DMS53 treated with DMSO at 0.1 percent for 48 hours (cell line): ENCODE results near the gene GRIN2A.

Experiments
- DNase-seq: peaks from one replicate; lab custom pipeline; 2025; ENCODE audit not compliant: unreplicated experiment; lab: John Stamatoyannopoulos, UW

GRIN2A gene

DNA sequence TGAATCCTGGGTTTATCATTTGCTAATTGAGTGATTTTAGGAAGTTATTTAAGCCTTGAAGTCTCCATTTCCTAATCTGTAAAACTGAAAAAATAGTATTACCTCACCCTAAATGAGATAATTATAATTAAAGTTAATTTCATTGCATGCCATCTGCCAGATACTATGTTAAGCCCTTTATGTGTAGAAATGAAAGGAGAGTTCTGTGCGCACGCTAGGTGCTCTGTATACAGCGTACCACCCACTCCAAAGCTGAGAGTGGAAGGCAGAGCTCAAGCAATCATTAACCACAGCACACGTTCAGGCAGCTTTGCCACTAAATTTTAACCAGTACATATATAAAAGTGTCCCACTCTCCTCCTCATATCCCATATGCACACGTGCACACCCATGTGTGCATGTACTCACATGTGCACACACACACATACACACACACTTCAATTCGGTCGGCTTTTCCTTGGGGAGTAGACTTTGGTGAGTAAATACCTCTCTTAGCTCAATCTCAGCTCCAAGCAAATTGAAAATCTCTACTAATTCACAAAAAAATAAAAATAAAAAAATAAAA lies 204.8 kb downstream of the GRIN2A start:
- no peak for DNase-seq

DNA sequence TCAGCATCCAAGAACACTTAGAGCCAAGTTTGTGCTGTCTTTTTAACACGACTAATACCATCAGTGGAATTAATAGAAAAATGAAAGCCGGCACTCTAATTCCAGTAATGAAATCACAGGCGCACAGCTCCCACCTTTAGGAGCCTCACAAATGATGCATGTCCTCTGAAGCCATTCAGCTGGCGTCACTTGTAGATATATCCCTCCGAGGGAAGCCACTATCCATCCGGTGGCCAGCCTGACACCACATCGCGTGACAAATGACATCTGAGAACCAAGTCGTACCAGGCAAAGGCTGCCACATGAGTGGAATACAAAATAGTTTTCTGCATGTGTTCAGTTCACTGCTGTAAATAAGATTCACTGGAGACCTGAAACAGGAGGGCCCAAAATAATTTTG lies 205.6 kb downstream of the GRIN2A start:
- no peak for DNase-seq

DNA sequence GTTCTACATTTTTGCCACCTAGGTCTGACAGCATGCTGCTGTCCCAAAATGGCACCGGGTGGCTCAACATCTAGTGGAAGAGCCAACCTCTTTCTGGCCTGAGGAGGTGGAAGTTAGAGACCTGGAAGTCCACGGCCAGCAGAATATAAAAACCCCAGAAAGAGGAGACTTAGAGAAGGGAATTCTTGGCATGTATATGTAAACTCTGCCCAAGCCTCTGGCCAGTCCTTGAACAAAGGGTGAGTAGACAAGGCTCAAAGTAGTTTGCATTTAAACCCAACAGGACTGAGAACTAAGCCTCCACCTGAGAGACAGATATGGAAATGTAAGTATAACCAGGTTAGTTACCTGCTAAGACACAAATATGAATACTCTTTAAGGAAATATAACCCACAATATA lies 210.3 kb downstream of the GRIN2A start:
- DNase-seq = no peak

DNA sequence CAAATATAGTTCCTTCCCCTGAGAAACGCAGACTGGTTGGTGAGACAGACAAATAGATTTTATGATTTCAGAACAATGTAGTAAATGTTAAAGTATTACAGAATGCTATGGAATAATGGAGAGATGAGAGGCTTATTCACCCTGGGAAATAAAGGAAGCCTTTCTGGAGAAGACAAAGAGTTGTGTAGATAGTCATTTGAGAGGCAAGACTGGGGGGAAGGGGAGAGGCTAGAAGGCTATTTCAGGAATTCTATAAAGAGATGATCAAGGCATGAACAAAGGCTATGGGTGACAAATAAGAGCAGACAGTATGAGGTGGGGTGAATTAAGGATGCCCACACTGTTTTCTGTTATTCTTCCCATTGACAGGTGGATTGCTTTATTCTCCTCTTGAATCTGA lies 211.4 kb downstream of the GRIN2A start:
- no peak for DNase-seq

DNA sequence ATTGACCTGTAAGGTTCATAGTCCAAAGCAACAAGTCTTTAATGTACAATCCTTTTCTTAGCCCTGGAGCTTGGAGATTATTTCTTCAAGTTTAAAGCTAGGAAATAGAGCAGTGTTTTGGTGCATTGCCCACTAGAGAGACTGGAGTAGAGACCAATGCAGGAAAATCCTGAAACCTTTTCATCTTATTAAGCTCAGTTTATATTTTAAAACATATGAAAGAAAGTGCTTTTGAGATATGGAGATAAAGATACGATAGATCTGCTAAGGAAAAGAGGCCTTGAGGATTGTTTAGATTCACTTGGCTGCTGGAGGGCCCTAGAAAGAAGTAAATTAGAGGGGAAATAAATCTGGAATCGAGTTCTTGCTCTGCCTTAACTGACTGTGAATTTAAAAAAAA lies 212.0 kb downstream of the GRIN2A start:
- DNase-seq = no peak

DNA sequence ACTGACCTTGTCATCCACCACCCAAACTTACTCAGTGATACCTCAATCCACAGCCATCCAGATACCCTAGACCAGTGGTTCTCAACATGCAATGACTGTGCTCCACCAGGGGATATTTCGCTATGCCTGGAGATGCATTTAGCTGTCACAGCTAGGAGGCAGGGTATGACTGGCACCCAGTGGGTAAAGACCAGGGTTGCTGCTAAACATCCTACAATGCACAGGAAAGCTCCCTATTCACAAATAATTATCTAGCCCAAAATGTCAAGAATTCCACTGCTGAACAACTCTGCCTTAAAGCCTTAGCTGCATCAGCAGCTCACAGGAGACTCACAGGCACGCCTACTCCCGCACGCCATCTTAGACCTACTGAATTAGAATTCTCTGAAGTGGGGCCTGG lies 212.6 kb downstream of the GRIN2A start:
- no peak for DNase-seq

DNA sequence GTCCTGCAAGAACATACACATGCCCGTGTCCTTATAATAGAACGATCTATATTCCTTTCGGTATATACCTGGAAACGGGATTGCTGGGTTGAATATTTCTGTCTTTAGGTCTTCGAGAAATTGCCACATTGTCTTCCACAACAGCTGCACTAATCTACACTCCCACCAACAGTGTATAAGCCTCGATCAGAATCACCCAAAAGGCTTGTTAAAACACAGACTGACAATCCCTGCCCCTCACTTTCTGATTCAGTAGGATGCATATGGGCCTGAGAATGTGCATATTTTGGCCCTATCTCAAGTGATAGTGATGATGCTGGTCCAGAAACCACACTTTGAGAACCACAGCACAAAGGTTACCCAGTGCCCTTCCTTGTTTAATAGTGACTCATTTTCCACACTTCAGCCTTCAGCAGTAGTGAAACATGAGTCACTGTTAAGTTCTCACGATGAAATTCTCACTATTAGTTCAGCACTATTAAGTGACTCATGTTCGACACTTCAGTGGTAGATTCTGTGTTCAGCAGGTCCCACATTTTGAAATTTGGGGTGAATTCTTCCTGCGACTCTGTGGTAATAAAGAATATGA lies 215.6 kb downstream of the GRIN2A start:
- DNase-seq = no peak

DNA sequence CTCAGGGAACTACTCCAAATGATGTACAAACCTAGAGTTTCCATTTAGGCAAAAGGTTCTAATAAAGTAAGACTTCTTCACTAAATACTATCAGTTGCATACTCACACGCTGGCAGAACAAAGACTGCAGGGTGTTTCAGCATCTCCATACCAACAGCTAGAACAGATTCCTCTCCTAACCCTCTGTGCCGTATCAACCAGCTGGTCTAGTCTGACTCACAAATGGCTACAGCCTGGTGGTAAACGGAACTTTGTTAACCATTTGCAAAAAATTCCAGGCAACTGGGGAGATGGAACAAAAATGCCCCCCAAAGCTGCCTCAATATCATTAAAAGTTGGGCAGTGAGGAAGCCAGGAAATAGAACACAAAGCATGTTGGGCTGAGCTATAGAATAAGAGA lies 217.1 kb downstream of the GRIN2A start:
- DNase-seq = no peak

DNA sequence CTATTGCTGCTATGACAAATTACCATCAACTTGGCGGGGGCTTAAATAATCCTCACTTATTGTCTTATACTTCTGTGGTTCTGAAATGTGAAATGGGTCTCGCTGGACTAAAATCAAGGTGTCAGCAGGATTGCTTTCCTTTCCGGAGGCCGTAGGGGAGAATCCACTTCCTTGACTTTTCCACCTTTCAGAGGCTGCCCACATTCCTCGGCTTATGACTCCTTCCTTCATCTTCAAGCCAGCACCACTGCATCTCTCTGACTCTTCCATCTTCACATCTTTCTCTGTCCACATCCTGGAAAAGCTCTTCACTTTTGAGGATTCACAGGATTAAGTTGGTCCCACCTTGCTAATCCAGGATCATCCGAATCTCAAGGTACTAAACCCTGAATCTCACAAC lies 217.8 kb downstream of the GRIN2A start:
- no peak for DNase-seq

DNA sequence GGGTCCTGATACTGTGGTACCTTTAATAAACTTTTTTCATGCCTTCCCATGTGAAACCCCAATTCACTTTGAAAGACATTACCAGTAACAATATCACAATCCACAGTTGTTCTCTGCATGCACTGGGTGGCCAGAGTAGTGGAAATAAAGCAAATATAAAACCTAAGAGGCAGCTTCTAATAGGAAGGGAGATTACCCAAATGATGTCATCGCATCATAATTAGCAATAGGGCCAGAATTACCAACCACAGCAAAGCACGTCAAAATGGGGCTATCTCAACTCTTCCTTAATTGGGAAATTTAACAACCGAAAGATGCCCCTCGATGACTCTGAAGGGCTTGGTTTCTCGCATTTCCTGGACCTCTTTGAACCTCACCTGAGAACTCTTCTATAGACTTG lies 224.8 kb downstream of the GRIN2A start:
- no peak for DNase-seq

DNA sequence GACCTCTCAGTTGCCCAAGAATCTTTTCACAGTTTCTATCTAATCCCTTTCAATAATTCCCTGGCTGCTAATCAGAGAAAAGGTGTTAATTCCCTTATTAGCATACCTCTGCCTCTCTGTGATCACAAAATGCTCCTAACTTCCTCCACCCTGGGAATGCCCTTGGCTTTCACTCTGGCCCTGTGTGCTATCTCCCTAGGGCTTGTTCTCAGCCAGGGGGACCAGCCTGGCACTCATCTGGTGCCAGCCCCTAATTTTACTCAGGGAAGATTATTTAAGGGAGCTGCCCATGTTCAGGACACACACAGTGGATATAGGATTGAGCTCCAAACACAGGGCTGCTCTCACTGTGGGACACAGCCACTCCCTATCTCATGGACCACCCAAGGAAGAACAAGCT lies 225.2 kb downstream of the GRIN2A start:
- no peak for DNase-seq

DNA sequence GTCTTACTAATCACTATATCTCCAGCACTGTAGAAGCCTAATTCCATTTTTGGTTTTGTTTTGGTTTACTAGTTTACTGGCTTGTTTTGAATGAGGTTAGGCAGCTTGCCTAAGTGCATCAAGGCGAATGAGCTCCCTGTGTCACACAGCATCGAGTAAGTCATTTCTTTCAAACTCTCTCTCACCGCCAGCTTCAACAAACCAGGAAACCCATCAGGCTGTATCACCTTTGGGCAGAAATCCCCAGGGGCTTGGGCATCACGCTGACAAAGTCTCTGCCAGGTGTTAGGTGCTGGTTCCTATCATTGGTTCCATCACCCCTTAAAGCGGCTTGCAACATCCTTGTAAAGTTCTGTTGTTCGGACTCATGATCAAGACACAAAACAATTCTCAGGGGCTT lies 226.6 kb downstream of the GRIN2A start:
- no peak for DNase-seq

DNA sequence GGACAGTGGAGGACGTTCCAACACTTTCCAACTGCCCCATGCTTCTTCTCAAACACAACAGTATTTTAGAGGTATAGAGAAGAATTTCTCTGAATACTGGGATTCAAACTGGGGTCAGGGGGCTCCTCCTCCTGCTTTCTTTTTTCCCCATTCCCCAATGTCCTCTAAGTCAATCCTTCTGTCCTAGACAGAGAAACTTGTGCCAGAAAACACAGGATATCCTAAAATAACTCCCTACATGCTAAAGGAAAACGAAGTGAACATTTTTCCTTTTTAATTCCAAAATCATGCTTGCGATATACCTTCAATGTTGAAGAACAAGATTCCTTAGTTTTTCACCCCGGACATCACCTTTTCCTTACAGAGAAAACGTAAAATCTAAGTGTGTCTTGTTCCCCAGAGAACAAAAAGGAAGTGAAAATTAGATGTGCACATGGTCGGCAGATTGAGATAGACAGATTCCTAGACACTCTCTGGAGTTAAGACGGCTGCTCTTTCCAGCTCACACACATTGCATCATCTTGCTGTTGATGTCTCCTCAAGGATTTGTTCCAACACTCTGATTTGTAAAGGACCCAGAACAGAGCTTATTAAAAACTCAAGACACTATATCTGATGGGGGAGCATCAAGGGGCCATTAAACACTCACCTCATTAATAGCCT lies 228.2 kb downstream of the GRIN2A start:
- DNase-seq = no peak

DNA sequence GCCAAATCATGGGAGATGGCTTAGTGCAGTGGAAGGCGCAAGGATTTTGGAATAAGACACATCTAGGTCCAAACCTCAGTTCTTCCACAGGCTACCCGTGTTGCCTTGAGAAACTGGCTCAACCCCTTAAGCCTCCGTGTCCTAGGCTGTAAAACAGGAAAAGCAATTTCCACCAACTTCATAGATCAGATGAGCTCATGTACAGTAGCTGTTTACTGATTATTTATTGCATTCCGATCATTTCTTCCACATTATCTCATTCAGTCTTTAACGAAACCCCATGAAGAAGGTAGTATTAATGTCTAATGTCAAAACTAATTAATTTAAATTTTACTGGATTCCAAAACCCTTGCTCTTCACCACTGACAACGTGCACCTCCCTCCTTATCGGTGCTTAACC lies 231.6 kb downstream of the GRIN2A start:
- no peak for DNase-seq

DNA sequence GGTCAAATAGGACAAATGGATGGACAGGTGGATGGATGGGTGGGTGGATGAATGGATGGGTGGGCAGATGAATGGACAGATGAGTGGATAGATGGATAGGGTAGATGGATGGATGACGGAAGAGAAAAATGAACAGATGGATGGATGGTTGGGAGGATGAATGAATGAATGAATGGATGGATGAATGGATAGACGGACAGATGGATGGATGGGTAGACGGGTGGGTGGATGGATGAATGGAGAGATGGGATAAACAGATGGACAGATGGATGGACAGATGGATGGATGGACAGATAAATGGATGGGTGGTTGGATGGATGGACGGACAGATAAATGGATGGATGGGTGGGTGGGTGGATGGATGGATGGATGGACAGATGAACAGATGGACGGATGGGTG lies 232.8 kb downstream of the GRIN2A start:
- DNase-seq = no peak

DNA sequence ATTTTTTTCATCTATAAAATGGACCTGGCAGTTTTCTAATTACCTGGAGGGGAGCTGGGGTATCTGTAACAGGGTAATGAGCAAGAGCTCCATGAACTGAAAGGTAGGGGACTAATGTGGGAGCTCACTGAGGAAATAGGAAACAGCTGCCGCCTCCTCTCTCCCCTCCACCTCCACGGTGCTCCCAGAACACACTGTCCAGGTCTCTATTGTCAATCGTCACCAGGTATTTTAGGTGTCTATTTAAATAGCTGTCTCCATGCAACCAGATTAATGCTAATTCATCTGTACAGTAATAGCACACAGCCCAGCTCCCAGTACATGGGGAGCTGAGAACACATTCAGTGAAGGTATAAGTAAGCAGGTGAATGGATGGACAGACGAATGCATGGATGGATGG lies 233.3 kb downstream of the GRIN2A start:
- DNase-seq = no peak

DNA sequence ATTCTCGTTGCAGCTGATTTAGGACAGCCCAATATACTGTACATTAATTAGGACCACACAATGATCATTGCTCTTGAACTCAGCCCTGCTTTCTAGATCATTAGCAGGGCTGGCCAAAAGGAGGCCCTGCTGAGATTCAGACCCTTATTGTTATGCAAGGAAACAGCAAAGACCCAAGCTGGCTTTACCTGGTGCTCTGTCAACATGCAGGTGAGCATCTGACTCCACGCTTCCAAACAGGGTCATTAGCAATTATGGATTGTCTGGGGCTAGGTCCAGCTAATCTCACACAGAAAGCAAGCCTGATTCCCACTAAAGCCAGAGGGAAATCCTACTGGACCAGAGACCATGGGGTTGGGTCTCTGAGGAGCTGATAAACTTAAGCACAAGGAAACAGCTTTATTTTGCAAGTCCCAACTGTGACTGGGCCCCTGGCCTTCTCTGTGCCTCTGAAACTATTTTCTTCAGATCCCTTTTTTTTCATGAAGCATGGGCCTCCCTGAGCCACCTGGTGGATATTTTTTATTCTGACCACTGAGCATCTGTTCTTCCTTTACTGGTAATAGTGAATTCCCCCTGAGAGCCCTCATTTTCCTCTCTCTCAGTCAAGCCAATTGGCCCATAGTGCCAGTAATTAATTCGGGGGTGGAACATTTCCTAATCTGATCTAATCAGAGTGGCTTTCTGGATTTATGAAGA lies 236.1 kb downstream of the GRIN2A start:
- no peak for DNase-seq

DNA sequence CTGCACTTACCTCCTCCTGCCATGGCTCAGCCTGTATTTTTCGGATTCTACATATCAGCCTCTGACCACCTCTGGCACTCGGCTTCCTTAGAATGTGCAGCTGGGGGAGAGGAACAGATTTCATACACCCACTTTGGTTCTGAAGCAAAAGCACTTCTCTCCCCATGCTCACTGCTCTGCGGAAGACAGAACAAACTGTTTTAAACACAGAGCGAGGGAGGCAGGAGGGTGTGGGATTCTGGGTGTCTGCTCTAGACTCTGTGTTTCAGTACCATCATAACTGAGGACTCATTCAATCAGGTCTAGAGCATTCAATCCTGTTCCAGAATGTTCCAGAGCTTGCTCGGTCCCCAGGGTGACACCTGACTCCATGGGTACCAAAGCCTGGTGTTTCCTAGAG lies 239.1 kb downstream of the GRIN2A start:
- DNase-seq = no peak

DNA sequence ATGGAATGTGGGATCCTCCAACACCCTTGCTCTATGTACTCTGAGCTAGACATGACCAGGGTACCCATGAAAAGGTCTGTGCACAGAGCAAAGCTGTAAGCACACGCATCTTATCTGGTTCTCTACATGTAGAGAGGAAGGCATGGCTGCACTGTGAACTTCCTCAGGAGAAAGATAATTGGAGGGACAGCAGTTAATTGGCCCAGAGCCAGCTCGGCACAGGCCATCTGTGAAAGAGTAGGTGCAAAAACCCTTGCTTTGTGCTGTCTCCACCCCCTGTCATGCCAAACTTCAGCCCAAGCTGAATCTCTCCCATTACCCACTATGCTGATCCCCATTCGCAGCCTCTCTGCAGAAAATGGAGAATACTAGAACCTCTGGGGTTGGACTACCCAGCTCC lies 241.0 kb downstream of the GRIN2A start:
- no peak for DNase-seq

DNA sequence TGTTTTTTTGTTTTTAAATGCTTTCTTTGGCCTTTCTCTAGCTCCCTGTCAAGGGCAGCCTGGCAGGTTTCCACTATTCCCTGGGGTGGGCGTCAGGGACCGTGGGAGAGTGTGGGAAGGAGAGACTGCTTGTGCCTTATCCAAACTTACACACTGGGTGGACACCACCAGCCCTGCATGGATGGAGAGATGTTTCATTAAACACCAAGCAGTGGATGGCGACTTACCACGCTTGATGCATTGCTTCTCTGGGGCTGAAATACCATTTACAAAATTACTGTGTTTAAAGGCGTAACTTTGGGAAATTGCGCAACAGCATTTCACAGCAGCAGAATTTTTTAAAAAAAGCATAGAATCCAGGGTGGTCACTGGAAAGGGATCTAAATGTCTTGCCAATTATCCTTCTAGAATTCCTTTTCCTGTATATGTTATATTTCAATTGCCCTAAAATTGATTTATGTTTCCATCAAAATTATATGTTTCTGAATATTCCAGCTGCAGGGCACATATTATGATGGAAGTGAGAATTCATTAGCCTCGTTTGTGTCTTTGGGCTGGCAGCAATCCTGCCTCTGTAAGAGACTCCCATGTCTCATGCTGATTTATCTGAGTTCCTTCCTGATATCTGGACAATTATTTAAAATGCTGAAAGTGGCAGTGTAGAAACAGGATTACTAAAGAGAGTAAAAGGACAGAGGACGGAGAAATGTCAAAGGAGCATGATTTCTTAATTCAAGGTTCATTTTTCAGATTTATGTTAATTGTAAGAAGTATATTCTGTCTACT lies 247.3 kb downstream of the GRIN2A start:
- DNase-seq = no peak

DNA sequence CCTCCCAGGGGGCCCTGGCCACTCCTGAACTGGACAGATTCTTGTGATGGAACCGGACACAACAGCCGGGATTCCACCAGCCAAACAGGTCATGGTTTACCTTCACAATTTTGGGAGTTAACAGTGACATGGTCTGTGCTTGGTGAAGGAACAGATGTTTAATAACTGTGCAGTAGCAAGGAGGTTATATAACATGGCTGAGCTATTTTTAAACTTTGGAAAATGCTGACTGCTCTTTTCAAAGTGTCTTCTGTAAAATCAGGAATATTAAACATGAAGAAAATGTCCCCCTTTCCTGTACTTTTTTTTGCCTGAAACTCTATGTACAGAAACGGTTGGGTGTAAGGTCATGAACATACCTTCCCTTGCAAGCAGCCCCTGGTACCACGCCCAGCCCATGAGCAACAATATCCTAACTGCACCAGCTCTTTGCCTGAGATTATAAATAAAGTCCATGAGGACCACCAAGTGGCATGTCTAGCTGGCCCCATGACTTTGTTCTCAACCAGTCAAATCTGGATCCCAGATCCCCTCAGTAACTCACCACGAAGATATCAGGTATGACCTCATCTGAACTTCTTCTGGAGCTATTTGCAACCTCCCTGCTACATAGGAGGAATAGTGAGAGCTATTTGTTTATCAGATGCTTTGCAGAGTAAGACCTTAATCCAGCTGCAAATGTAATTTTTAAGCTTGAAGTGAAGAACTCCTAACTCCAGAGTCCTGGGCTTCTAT lies 249.1 kb downstream of the GRIN2A start:
- DNase-seq = no peak
